AG10803 (cell line): ENCODE results near the gene PCDH9.

Source experiments
- DNase-seq: peaks from one replicate; pipeline ENCODE4 v3.0.0; 2010; ENCODE audit warnings: low read depth
- H3K4me3 ChIP-seq: 2 replicates; pipeline ENCODE4 v1.5.1; 2011; ENCODE audit warnings: mild to moderate bottlenecking, low read length, control low read depth
- CTCF ChIP-seq: conservative IDR thresholded peaks from 2 replicates; pipeline ENCODE4 v1.5.1; 2011; ENCODE audit warnings: mild to moderate bottlenecking, low read length, control low read depth, inconsistent platforms

Gene PCDH9

GRCh38 chr13:67229481-67230403 lies at the start of gene PCDH9:
Gene PCDH9 (minus strand): TSS chr13:67230336. CDS start chr13:67228440, 1,896 bp downstream.
- no peak for DNase-seq
- TF ChIP-seq CTCF = no peak
- peak within 1 kb of the TSS; percentile 90 for H3K4me3 ChIP-seq

- DNase-seq = peak; percentile 95
- no peak for TF ChIP-seq CTCF
- H3K4me3 ChIP-seq = no peak overlapping the region
Observed at GRCh38 chr13:67278235-67278634, 48.1 kb upstream of the PCDH9 start.

- H3K4me3 ChIP-seq = no peak overlapping the region
- TF ChIP-seq CTCF = no peak
- DNase-seq = no peak
Observed at GRCh38 chr13:67277581-67277980, 47.4 kb upstream of the PCDH9 start.

- no peak for DNase-seq
- no peak for TF ChIP-seq CTCF
- H3K4me3 ChIP-seq = no peak overlapping the region
Observed at GRCh38 chr13:67275351-67275960, 45.3 kb upstream of the PCDH9 start.

GRCh38 chr13:67273001-67273400 lies 42.9 kb upstream of the PCDH9 start:
- no peak overlapping the region for H3K4me3 ChIP-seq
- no peak for TF ChIP-seq CTCF
- DNase-seq = peak; percentile 42

GRCh38 chr13:67267136-67267535 lies 37.0 kb upstream of the PCDH9 start:
- DNase-seq = peak; percentile 65
- TF ChIP-seq CTCF = no peak
- no peak overlapping the region for H3K4me3 ChIP-seq

- TF ChIP-seq CTCF = no peak
- H3K4me3 ChIP-seq = no peak overlapping the region
- DNase-seq = no peak
Observed at GRCh38 chr13:67259208-67259607, 29.1 kb upstream of the PCDH9 start.
